Stomach (tissue), 9 donors: ENCODE measurements around the gene ZNF497. TPM values are rescaled to one million over a fixed set of nuclear protein-coding genes. Genes with fewer than 3 reads are reported as not detected.

Source experiments
- DNase-seq, 2 donors: peaks; one replicate each; pipeline versions ENCODE4 v3.0.0 to v3.0.0-alpha.2; 2013 to 2019
- H3K27ac ChIP-seq, 5 donors: fragments of 200-600 bp in 4 of 5; sonication (generic) in 4 of 5; one replicate each; pipeline ENCODE4 v1.5.1; 2013 to 2019; ENCODE audit warnings: mild to moderate bottlenecking in 1 of 5, moderate library complexity in 1 of 5
- H3K27me3 ChIP-seq, 3 donors: fragments of 200-600 bp; sonication (generic); one replicate each; pipeline ENCODE4 v1.5.1; 2017 to 2019; ENCODE audit warnings: mixed run types in 1 of 3
- H3K36me3 ChIP-seq, 4 donors: fragments of 200-600 bp; sonication (generic); 1 replicate in 3 of 4; 2 replicates in 1 of 4; pipeline ENCODE4 v1.5.1; 2016 to 2019
- H3K4me1 ChIP-seq, 4 donors: fragments of 200-600 bp; sonication (generic); one replicate each; pipeline ENCODE4 v1.5.1; 2016 to 2019
- H3K4me3 ChIP-seq, 4 donors: fragments of 200-600 bp; sonication (generic) in 3 of 4; one replicate each; pipeline ENCODE4 v1.5.1; 2016 to 2019; ENCODE audit warnings: mild to moderate bottlenecking in 1 of 4
- H3K9me3 ChIP-seq, 4 donors: fragments of 200-600 bp; sonication (generic); one replicate each; pipeline ENCODE4 v1.5.1; 2016 to 2019
- CTCF ChIP-seq, 7 experiments: fragments of 450-650 bp in 4 of 7; fragments of 200-600 bp in 3 of 7; sonication (generic) in 3 of 7; IDR thresholded peaks; one replicate each; pipeline ENCODE4 v1.5.1; 2016 to 2019; ENCODE audit warnings: antibody characterized with exemption in 7 of 7, control low read depth in 2 of 7, mild to moderate bottlenecking in 1 of 7
- EP300 ChIP-seq: sonication (generic); formaldehyde crosslinking; IDR thresholded peaks from one replicate; pipeline ENCODE4 v1.6.1; 2017; ENCODE audit warnings: antibody characterized with exemption
- POLR2A ChIP-seq, 4 donors: fragments of 450-650 bp; IDR thresholded peaks; one replicate each; pipeline ENCODE4 v1.6.1; 2016; ENCODE audit warnings: antibody characterized with exemption in 4 of 4, control low read depth in 2 of 4, mild to moderate bottlenecking in 1 of 4, moderate library complexity in 1 of 4
- POLR2AphosphoS5 ChIP-seq, 3 donors: sonication (generic); formaldehyde crosslinking; IDR thresholded peaks; one replicate each; pipeline ENCODE4 v1.6.1; 2016; ENCODE audit warnings: antibody characterized with exemption in 3 of 3
- WGBS, 5 donors: extraction: QIAGEN DNeasy Blood & Tissue Kit in 3 of 5; methylation state at CpG; one replicate each; pipeline versions ENCODE4 v1.1.5 to v1.1.7; 2013 to 2018; 5-methylcytosine and 5-hydroxymethylcytosine counted together
- intact Hi-C: fragments of 100-400 bp; cut with DNase I; formaldehyde crosslinking; loops from one replicate; pipeline ENCODE4 v1.15.1; 2023; ENCODE audit warnings: low total_unique reads
- polyA plus RNA-seq, 3 donors: library from polyadenylated mRNA; stranded (reverse); fragments of 200-250 nt; gene quantifications; one replicate each; pipeline ENCODE4 v1.2.3, GENCODE V29; 2013
- total RNA-seq, 5 donors: library from RNA; depleted of rRNA; stranded (reverse); fragments of >200 nt; gene quantifications; one replicate each; pipeline versions ENCODE4 v1.1.0 to v1.2.3, GENCODE V29; 2014 to 2016
- donor health status: healthy with polysubstance abuse.
- donor health status: Bipolar disorder and iron deficiency.
- donor health status: healthy.

ZNF497 gene
- total and polyA plus RNA-seq, 8 donors: 0.12 to 12.3 (median 1.0) TPM; not detected in 1

- TF ChIP-seq POLR2AphosphoS5 (IDR thresholded peaks at IDR 0.05) (no peak), POLR2A (IDR thresholded peaks at IDR 0.05) (no peak), EP300 (no peak), CTCF (IDR thresholded peaks at IDR 0.05) (no peak)
- Histone ChIP-seq H3K4me1 (no peaks in the 10 kb centered on the region), H3K4me3 (no peak overlapping the region), H3K9me3 (no peaks in the 10 kb centered on the region), H3K27me3 (no peaks in the 10 kb centered on the region), H3K27ac (no peak overlapping the region), H3K36me3 (peaks cover 0 to 9% (median 4%) of the 10 kb centered on the region in 4 donors)
- 73 to 76% (median 75%) methylated on average over 15 of the region's 15 CpGs for WGBS, 5 donors
- peak in 1 of 2 donors; percentile 12 for DNase-seq
- intact Hi-C loops: no loop called here
Measured at GRCh38 chr19:58372311-58373133, 10.0 kb upstream of the ZNF497 start.

- DNase-seq: peak in 1 of 2 donors; percentile 4
- H3K9me3 ChIP-seq: no peaks in the 10 kb centered on the region
- intact Hi-C loops: no loop called here
- no peak overlapping the region for H3K27ac ChIP-seq
- peaks cover 0 to 2% (median 0%) of the 10 kb centered on the region in 4 donors for H3K4me1 ChIP-seq
- H3K27me3 ChIP-seq: no peaks in the 10 kb centered on the region
- H3K4me3 ChIP-seq: no peak overlapping the region
- WGBS, 5 donors: 84 to 97% (median 89%) methylated on average over 25 to 68 of the region's 68 CpGs
- TF ChIP-seq POLR2A (IDR thresholded peaks at IDR 0.05) (no peak), POLR2AphosphoS5 (IDR thresholded peaks at IDR 0.05) (no peak), CTCF (IDR thresholded peaks at IDR 0.05) (no peak), EP300 (no peak)
- H3K36me3 ChIP-seq: peaks cover 0 to 16% (median 7%) of the 10 kb centered on the region in 4 donors
Measured at GRCh38 chr19:58368561-58369360, 6.2 kb upstream of the ZNF497 start.

GRCh38 chr19:58367698-58368454 is 5.3 kb upstream of the ZNF497 start:
- TF ChIP-seq POLR2AphosphoS5 (IDR thresholded peaks at IDR 0.05): no peak
- TF ChIP-seq POLR2A (IDR thresholded peaks at IDR 0.05): no peak
- TF ChIP-seq CTCF (IDR thresholded peaks at IDR 0.05): no peak
- TF ChIP-seq EP300: no peak
- DNase-seq: peak in 1 of 2 donors; percentile 13
- H3K27ac ChIP-seq: no peak overlapping the region
- 52 to 85% (median 73%) methylated on average over 67 to 106 of the region's 106 CpGs for WGBS, 5 donors
- no peaks in the 10 kb centered on the region for H3K9me3 ChIP-seq
- H3K4me1 ChIP-seq: peaks cover 0 to 11% (median 3%) of the 10 kb centered on the region in 4 donors
- intact Hi-C loops: no loop called here
- H3K36me3 ChIP-seq: peaks cover 0 to 16% (median 7%) of the 10 kb centered on the region in 4 donors
- no peaks in the 10 kb centered on the region for H3K27me3 ChIP-seq
- H3K4me3 ChIP-seq: no peak overlapping the region
